GM10266 (cell line): ENCODE measurements around the gene FXN.
"Not testable (repeated sequence)": the region's sequence is repeated elsewhere in the genome, so short reads cannot be mapped to it uniquely, and the experiment has no call there.

Experiments used
- DNase-seq: peaks from one replicate; pipeline ENCODE4 v3.0.0; 2012; ENCODE audit errors: extremely low spot score
- CTCF ChIP-seq: IDR thresholded peaks from 2 replicates; pipeline ENCODE4 v1.5.1; 2012; ENCODE audit warnings: mild to moderate bottlenecking, low read depth; ENCODE audit not compliant: control insufficient read depth, insufficient read depth; ENCODE audit errors: missing control alignments

Gene FXN

GRCh38 chr9:69089082-69089481 is 53.5 kb downstream of the FXN start:
- no peak for DNase-seq

GRCh38 chr9:69089491-69089890 is 53.9 kb downstream of the FXN start:
- no peak for TF ChIP-seq CTCF
- no peak for DNase-seq

More at GRCh38 chr9:69089082-69089481, 53.5 kb downstream of the FXN start:
- TF ChIP-seq CTCF, result no peak

- no peak for TF ChIP-seq CTCF
- DNase-seq, result no peak
Measured at GRCh38 chr9:69090140-69090750, 54.7 kb downstream of the FXN start.

DNA sequence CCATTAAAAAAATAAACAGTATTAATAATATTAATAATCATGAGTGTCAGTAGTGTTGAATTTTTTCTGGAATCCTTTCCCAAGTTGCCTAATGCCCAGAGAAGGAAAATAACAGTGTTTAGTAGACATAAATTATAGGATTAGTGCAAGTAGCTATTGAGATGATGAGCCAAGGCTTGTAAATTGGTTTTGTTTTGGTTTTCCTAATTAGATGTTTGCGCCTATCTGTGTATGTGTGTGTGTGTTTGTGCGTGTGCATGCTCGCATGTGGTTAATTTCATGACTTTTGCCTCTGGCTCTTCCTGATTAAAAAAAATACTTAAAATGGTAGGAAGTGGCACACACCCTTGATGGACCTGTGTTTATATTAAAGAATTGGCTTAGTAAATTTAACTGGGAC is 55.4 kb downstream of the FXN start:
- no peak for TF ChIP-seq CTCF
- DNase-seq, result no peak

- TF ChIP-seq CTCF, result no peak
- no peak for DNase-seq
Measured at GRCh38 chr9:69093471-69094103, 58.0 kb downstream of the FXN start.

DNA sequence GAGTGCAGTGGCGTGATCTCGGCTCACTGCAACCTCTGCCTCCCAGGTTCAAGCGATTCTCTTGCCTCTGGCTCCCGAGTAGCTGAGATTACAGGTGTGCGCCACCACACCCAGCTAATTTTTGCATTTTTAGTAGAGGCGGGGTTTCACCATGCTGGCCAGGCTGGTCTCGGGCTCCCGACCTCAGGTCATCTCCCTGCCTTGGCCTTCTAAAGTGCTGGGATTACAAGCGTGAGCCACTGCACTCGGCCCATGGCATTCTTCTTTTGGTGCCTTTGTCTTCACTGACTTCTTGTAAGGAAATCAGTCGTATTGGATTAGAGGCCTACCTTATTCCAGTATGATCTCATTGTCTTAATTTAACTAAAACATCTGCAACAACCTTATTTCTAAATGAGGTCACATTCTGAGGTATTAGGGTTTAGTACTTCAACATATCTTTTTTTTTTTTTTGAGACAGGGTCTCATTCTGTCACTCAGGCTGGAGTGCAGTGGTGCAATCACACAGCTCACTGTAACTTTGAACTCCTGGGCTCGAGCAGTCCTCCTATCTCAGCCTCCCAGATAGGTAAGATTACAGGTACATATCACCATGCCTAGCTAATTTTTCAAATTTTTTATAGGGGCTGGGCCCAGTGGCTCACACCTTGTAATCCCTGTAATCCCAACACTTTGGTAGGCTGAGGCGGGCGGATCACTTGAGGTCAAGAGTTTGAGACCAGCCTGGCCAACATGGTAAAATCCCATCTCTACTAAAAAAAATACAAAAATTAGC is 59.0 kb downstream of the FXN start:
- not testable (repeated sequence) for DNase-seq

- no peak for TF ChIP-seq CTCF
- no peak for DNase-seq
Measured at GRCh38 chr9:69097064-69097463, 61.5 kb downstream of the FXN start.
